Activated CD8-positive, alpha-beta T cell treated with anti-CD3 and anti-CD28 coated beads for 36 hours (primary cell): Measurements from ENCODE around the gene ATP8A1. TPM values are rescaled to one million over a fixed set of nuclear protein-coding genes. Genes with fewer than 3 reads are reported as not detected.

Source experiments
- ATAC-seq: fragments of 200-7000 bp; cut with Tn5 transposase; one replicate; pipeline ENCODE4 v1.10.0; 2021; ENCODE audit warnings: mild to moderate bottlenecking, moderate library complexity
- CTCF ChIA-PET: fragments of 350-600 bp; sonication (Branson Sonifier 250); formaldehyde crosslinking; loops from one replicate; lab custom pipeline; 2021; ENCODE audit warnings: antibody characterized with exemption; lab: Charles Lee
- POLR2A ChIA-PET: fragments of 350-600 bp; sonication (Branson Sonifier 250); formaldehyde crosslinking; loops from one replicate; lab custom pipeline; 2021; ENCODE audit warnings: antibody characterized with exemption; lab: Charles Lee
- DNase-seq: peaks from one replicate; pipeline ENCODE4 v3.0.0-alpha.2; 2020
- H3K27ac Mint-ChIP-seq: one replicate; pipeline ENCODE4 v1.8.0; 2021; ENCODE audit warnings: mild to moderate bottlenecking, mixed read lengths
- H3K27me3 Mint-ChIP-seq: one replicate; pipeline ENCODE4 v1.8.0; 2021; ENCODE audit warnings: mixed read lengths
- H3K36me3 Mint-ChIP-seq: one replicate; pipeline ENCODE4 v1.8.0; 2021; ENCODE audit warnings: low read depth, mixed read lengths
- H3K4me1 Mint-ChIP-seq: one replicate; pipeline ENCODE4 v1.8.0; 2021; ENCODE audit warnings: low read depth, mixed read lengths
- H3K4me3 Mint-ChIP-seq: one replicate; pipeline ENCODE4 v1.8.0; 2021; ENCODE audit warnings: mild to moderate bottlenecking, moderate library complexity, mixed read lengths
- H3K9me3 Mint-ChIP-seq: one replicate; pipeline ENCODE4 v1.8.0; 2021; ENCODE audit warnings: mixed read lengths
- CTCF ChIP-seq: fragments of 200-600 bp; IDR thresholded peaks from one replicate; pipeline ENCODE4 v1.8.0; 2022; ENCODE audit warnings: antibody characterized with exemption, mild to moderate bottlenecking
- intact Hi-C: fragments of 100-400 bp; cut with micrococcal nuclease; formaldehyde crosslinking; loops from one replicate; pipeline ENCODE4 v1.10.0; 2022
- total RNA-seq, 2 experiments: library from RNA; stranded (reverse); gene quantifications; one replicate each; pipeline ENCODE4 v1.2.3, GENCODE V29; 2021

ATP8A1 gene
- total RNA-seq, 2 experiments from 2014 or later: 28.1 to 30.7 TPM

GRCh38 chr4:42600578-42600977, 56.3 kb downstream of the ATP8A1 start:
- CTCF ChIA-PET: no interaction called here

GRCh38 chr4:42596918-42597317, 60.0 kb downstream of the ATP8A1 start:
- no peak for ATAC-seq
- Mint-ChIP-seq H3K27ac (no peak overlapping the region), H3K4me3 (no peak overlapping the region), H3K27me3 (no peaks in the 10 kb centered on the region), H3K9me3 (no peaks in the 10 kb centered on the region), H3K4me1 (no peaks in the 10 kb centered on the region), H3K36me3 (peaks cover 7% of the 10 kb centered on the region)
- intact Hi-C loops: no loop called here
- POLR2A ChIA-PET: no interaction called here
- CTCF ChIA-PET: no interaction called here
- no peak for TF ChIP-seq CTCF
- no peak for DNase-seq

More at GRCh38 chr4:42600578-42600977, 56.3 kb downstream of the ATP8A1 start:
- ATAC-seq: no peak
- POLR2A ChIA-PET: interaction anchor here (0.6 to 1.8 kb wide), 3 partner anchors 13 to 70 kb away, joined by 3 to 4 read pairs (median 4); partner anchors contain the start of gene ATP8A1
- H3K27me3 Mint-ChIP-seq: no peaks in the 10 kb centered on the region
- peaks cover 10% of the 10 kb centered on the region for H3K36me3 Mint-ChIP-seq
- peaks cover 9% of the 10 kb centered on the region for H3K4me1 Mint-ChIP-seq
- no peak for DNase-seq
- no peak overlapping the region for H3K4me3 Mint-ChIP-seq
- H3K27ac Mint-ChIP-seq: no peak overlapping the region
- no peaks in the 10 kb centered on the region for H3K9me3 Mint-ChIP-seq
- intact Hi-C loops: no loop called here
- TF ChIP-seq CTCF: no peak

GRCh38 chr4:42594888-42595287, 62.0 kb downstream of the ATP8A1 start:
- no peaks in the 10 kb centered on the region for H3K27me3 Mint-ChIP-seq
- peaks cover 7% of the 10 kb centered on the region for H3K36me3 Mint-ChIP-seq
- ATAC-seq (no peak), DNase-seq (no peak)
- TF ChIP-seq CTCF: no peak
- H3K4me1 Mint-ChIP-seq: no peaks in the 10 kb centered on the region
- no peaks in the 10 kb centered on the region for H3K9me3 Mint-ChIP-seq
- ChIA-PET POLR2A (no interaction called here), CTCF (no interaction called here)
- H3K4me3 Mint-ChIP-seq: no peak overlapping the region
- H3K27ac Mint-ChIP-seq: no peak overlapping the region
- intact Hi-C loops: no loop called here

GRCh38 chr4:42588909-42589308, 68.0 kb downstream of the ATP8A1 start:
- Mint-ChIP-seq H3K27me3 (no peaks in the 10 kb centered on the region), H3K4me1 (no peaks in the 10 kb centered on the region), H3K4me3 (no peak overlapping the region), H3K36me3 (peaks cover 13% of the 10 kb centered on the region), H3K9me3 (no peaks in the 10 kb centered on the region), H3K27ac (no peak overlapping the region)
- ATAC-seq (no peak), DNase-seq (no peak)
- ChIA-PET CTCF (interaction anchor here (0.9 to 1.7 kb wide), 4 partner anchors 19 to 229 kb away, joined by 3 to 7 read pairs (median 3); no protein-coding TSS in a partner anchor), POLR2A (no interaction called here)
- TF ChIP-seq CTCF: no peak
- intact Hi-C loops: no loop called here

GRCh38 chr4:42586775-42587174, 70.1 kb downstream of the ATP8A1 start:
- Mint-ChIP-seq H3K27me3 (no peaks in the 10 kb centered on the region), H3K4me3 (no peak overlapping the region), H3K9me3 (no peaks in the 10 kb centered on the region), H3K4me1 (no peaks in the 10 kb centered on the region), H3K27ac (no peak overlapping the region), H3K36me3 (peaks cover 17% of the 10 kb centered on the region)
- POLR2A ChIA-PET: interaction anchor here (1.4 kb wide), 1 partner anchor 13 kb away, joined by 4 read pairs; no protein-coding TSS in a partner anchor
- no peak for DNase-seq
- TF ChIP-seq CTCF: no peak
- ATAC-seq: no peak
- CTCF ChIA-PET: no interaction called here
- intact Hi-C loops: no loop called here
